ENCODE measurements around the gene PTPRD. TPM values are rescaled to one million over a fixed set of nuclear protein-coding genes. Genes with fewer than 3 reads are reported as not detected.

PTPRD gene
- total and polyA plus RNA-seq, 2 of the 4 experiments (the other 2 are of a cell fraction): 0.07 to 0.18 TPM

DNA sequence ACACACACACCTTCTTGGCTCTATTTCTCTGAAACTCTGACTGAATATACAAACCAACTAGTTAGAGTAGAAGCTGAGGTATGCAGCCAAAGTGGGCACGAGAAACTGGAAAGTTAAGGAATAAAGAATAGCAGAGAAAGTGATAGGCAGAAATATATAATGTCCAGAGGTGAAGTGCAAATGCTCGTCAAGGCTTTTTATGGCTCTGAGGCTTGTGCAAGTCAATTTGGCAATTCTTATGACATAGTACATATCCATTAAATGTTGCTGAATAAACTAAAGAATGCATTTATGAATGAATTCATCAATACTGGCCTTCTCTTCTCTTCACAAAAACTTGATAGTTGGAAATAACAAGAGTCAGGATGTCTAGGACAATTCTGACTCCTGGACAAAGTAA, 2323.1 kb downstream of the PTPRD start:
- no peak overlapping the region for H3K4me2 ChIP-seq (ENCODE audit: low read depth, low read length)
- H3K56ac ChIP-seq (ENCODE audit: extremely low read depth, insufficient read depth, low read length): no peak overlapping the region
- no peak overlapping the region for H2BK5ac ChIP-seq (ENCODE audit: low read depth, low read length, poor library complexity, severe bottlenecking)
- no peaks in the 10 kb centered on the region for H3K27me3 ChIP-seq (ENCODE audit: control insufficient read depth, insufficient read depth, low read length)
- no peak overlapping the region for H3K14ac ChIP-seq (replicated peaks; ENCODE audit: low read depth, low read length)
- H3K23ac ChIP-seq (ENCODE audit: low read depth, low read length): no peak overlapping the region
- intact Hi-C loops (cut with micrococcal nuclease): no loop called here
- POLR2A ChIA-PET (ENCODE audit: unreplicated experiment): no interaction called here
- H2BK20ac ChIP-seq (ENCODE audit: low read depth, low read length): no peak overlapping the region
- H3K9ac ChIP-seq (ENCODE audit: low read depth, low read length): no peak overlapping the region
- no peak for DNase-seq
- H3K4me1 ChIP-seq (ENCODE audit: control insufficient read depth, insufficient read depth, low read length): no peaks in the 10 kb centered on the region
- no peak overlapping the region for H3K18ac ChIP-seq (ENCODE audit: low read depth, low read length)
- H4K5ac ChIP-seq (ENCODE audit: low read depth, low read length): no peak overlapping the region
- BruUV-seq (replicated peaks): no TSS peak
- H3K4ac ChIP-seq (ENCODE audit: low read depth, low read length): no peak overlapping the region
- H3K9me1 ChIP-seq (ENCODE audit: insufficient read depth, low read length): no peaks in the 10 kb centered on the region
- WGBS, 2 experiments (ENCODE audit: extremely low coverage in 2 of 2, insufficient read length in 1 of 2): no CpG with 5 or more reads among the region's 2 CpGs
- dilution Hi-C loops (cut with HindIII; ENCODE audit: low sequenced_read_pairs, unreplicated experiment): no loop called here
- no peaks in the 10 kb centered on the region for H4K20me1 ChIP-seq (ENCODE audit: insufficient read depth, low read length)
- TF ChIP-seq, protein P1, sequence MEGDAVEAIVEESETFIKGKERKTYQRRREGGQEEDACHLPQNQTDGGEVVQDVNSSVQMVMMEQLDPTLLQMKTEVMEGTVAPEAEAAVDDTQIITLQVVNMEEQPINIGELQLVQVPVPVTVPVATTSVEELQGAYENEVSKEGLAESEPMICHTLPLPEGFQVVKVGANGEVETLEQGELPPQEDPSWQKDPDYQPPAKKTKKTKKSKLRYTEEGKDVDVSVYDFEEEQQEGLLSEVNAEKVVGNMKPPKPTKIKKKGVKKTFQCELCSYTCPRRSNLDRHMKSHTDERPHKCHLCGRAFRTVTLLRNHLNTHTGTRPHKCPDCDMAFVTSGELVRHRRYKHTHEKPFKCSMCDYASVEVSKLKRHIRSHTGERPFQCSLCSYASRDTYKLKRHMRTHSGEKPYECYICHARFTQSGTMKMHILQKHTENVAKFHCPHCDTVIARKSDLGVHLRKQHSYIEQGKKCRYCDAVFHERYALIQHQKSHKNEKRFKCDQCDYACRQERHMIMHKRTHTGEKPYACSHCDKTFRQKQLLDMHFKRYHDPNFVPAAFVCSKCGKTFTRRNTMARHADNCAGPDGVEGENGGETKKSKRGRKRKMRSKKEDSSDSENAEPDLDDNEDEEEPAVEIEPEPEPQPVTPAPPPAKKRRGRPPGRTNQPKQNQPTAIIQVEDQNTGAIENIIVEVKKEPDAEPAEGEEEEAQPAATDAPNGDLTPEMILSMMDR (conservative IDR thresholded peaks at IDR 0.05; ENCODE audit: low read depth, low read length): no peak
- no peak for TF ChIP-seq RCOR1 (IDR thresholded peaks at IDR 0.05; ENCODE audit: insufficient replicate concordance, low read length)
- no peak for TF ChIP-seq MAFK (IDR thresholded peaks at IDR 0.05; ENCODE audit: low read depth, low read length)
- no peak for TF ChIP-seq MAZ (IDR thresholded peaks at IDR 0.05; ENCODE audit: borderline replicate concordance, low read depth, low read length)
- no peak for TF ChIP-seq NFE2L2 (IDR thresholded peaks at IDR 0.05; ENCODE audit: low read depth, low read length)
- no peak for TF ChIP-seq SMC3 (IDR thresholded peaks at IDR 0.05; ENCODE audit: low read depth, low read length)
- TF ChIP-seq, protein P2, sequence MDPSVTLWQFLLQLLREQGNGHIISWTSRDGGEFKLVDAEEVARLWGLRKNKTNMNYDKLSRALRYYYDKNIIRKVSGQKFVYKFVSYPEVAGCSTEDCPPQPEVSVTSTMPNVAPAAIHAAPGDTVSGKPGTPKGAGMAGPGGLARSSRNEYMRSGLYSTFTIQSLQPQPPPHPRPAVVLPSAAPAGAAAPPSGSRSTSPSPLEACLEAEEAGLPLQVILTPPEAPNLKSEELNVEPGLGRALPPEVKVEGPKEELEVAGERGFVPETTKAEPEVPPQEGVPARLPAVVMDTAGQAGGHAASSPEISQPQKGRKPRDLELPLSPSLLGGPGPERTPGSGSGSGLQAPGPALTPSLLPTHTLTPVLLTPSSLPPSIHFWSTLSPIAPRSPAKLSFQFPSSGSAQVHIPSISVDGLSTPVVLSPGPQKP (IDR thresholded peaks at IDR 0.05; ENCODE audit: borderline replicate concordance, low read depth, low read length): no peak
- no peak for TF ChIP-seq CHD1 (IDR thresholded peaks at IDR 0.05; ENCODE audit: low read depth, low read length)
- no peak for TF ChIP-seq RAD21 (IDR thresholded peaks at IDR 0.05; ENCODE audit: low read length)
- TF ChIP-seq BHLHE40 (IDR thresholded peaks at IDR 0.05; ENCODE audit: low read depth, low read length): no peak
- no peak for TF ChIP-seq FOS (IDR thresholded peaks at IDR 0.05; ENCODE audit: low read depth, low read length)
- TF ChIP-seq CEBPB (IDR thresholded peaks at IDR 0.05; ENCODE audit: low read depth, low read length): no peak
- TF ChIP-seq MXI1 (IDR thresholded peaks at IDR 0.05; ENCODE audit: borderline replicate concordance, low read depth, low read length): no peak
- TF ChIP-seq RFX5 (IDR thresholded peaks at IDR 0.05; ENCODE audit: low read depth, low read length): no peak
- H4K91ac ChIP-seq (ENCODE audit: insufficient read depth, low read depth, low read length): no peak overlapping the region
- H2BK15ac ChIP-seq (ENCODE audit: low read depth, low read length): no peak overlapping the region
- no peak overlapping the region for H2AK5ac ChIP-seq (ENCODE audit: low read depth, low read length)
- ATAC-seq (ENCODE audit: low read depth): no peak
- H3K36me3 ChIP-seq (ENCODE audit: control insufficient read depth, insufficient read depth, low read length): no peaks in the 10 kb centered on the region
- in situ Hi-C loops (cut with MboI; ENCODE audit: low sequenced_read_pairs): no loop called here
- H2AK9ac ChIP-seq (replicated peaks; ENCODE audit: low read depth, low read length, poor library complexity): no peak overlapping the region
- H2BK120ac ChIP-seq (ENCODE audit: low read depth, low read length): no peak overlapping the region
- H4K8ac ChIP-seq (ENCODE audit: low read depth in 2 of 2, low read length in 2 of 2): no peak overlapping the region
- peaks cover 8% of the 10 kb centered on the region; the same call in 1 of the 2 replicates for H3K9me3 ChIP-seq (ENCODE audit: control insufficient read depth, insufficient read depth, low read length)
- H3K4me3 ChIP-seq (ENCODE audit: insufficient read depth, low read depth, low read length): no peak overlapping the region
- H3K27ac ChIP-seq (ENCODE audit: insufficient read depth, low read length): no peak overlapping the region
- CTCF ChIA-PET: no interaction called here
- no peak overlapping the region for H2AFZ ChIP-seq (replicated peaks; ENCODE audit: low read length, poor library complexity)
- no peaks in the 10 kb centered on the region for H3K79me1 ChIP-seq (ENCODE audit: low read depth in 1 of 2, low read length in 2 of 2)
